PFSK-1 (cell line): ENCODE data around the gene IDI1.

ENCODE experiments used
- POLR2AphosphoS5 ChIP-seq: IDR thresholded peaks from 2 replicates; pipeline ENCODE4 v1.6.1; 2012; ENCODE audit warnings: low read depth, mild to moderate bottlenecking, control low read depth, low read length, moderate library complexity
- TAF1 ChIP-seq: IDR thresholded peaks from 2 replicates; pipeline ENCODE4 v1.6.1; 2012; ENCODE audit warnings: low read length, control low read depth, borderline replicate concordance; ENCODE audit not compliant: insufficient read depth

DNA sequence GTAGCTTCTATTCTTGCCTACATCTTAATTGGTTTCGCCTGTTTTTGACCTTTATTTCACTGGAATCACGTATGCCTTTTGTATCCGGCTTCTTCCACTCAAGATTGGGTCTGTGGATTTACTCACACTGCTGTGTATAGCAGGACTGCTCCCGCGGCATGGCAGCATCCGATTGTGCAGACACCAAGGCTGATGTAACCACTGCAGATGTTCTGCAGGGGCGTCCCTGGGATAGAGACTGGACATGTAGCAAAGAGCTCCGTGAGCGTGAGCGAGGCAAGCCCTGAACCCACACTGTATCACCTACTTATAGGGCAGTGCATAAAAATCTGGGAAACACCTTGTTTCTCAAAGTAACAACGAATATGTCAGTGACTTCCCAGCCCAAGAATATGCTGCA, 11.8 kb downstream of the IDI1 start:
- TF ChIP-seq TAF1 (no peak), POLR2AphosphoS5 (no peak)
